ENCODE results near the gene AKAP13.

DNA sequence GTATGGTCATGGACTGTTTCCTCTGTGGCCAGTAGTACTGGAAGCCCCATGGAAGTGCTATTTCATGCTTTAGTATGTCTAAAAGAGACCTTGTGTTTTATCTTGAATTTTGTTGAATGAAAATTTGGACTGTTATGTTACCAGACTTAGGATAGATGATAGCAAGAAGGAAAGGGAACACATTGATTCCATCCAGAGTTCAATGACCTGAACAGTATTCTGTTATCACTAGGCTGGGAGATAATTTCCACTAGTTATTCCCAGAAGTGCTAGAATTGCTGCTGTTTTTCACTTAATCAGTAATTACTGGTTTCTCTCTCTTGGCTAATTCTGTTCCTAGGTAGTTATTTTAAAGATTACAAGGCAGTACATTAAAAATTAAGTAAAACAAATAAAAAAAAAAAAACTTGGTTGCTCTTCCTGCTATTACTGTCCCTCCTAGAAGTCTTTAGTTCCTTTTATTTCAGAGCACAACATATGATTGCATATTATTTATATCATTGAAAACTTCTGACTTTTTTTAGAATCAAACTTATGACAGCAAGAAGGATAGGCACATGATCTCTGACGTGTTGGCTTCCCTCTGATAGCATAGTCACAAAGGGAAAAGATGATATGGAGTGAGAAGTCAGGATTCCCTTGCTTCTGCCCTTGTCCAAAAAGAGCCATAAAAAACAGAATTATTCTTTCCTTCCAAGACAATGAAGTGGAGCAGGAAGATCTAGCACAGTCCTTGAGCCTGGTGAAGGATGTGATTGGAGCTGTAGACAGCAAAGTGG lies 342.2 kb downstream of the AKAP13 start:
- TF ChIP-seq, protein P1, sequence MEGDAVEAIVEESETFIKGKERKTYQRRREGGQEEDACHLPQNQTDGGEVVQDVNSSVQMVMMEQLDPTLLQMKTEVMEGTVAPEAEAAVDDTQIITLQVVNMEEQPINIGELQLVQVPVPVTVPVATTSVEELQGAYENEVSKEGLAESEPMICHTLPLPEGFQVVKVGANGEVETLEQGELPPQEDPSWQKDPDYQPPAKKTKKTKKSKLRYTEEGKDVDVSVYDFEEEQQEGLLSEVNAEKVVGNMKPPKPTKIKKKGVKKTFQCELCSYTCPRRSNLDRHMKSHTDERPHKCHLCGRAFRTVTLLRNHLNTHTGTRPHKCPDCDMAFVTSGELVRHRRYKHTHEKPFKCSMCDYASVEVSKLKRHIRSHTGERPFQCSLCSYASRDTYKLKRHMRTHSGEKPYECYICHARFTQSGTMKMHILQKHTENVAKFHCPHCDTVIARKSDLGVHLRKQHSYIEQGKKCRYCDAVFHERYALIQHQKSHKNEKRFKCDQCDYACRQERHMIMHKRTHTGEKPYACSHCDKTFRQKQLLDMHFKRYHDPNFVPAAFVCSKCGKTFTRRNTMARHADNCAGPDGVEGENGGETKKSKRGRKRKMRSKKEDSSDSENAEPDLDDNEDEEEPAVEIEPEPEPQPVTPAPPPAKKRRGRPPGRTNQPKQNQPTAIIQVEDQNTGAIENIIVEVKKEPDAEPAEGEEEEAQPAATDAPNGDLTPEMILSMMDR (IDR thresholded peaks at IDR 0.05) = no peak
- TF ChIP-seq POLR2A (IDR thresholded peaks at IDR 0.05) = no peak

Data from testis (tissue), 2 donors.